ENCODE data around the gene OR13A1. TPM values are rescaled to one million over a fixed set of nuclear protein-coding genes. Genes with fewer than 3 reads are reported as not detected.

Gene OR13A1
- total RNA-seq, 1 experiment from 2014 or later, result 0.15 TPM

DNA sequence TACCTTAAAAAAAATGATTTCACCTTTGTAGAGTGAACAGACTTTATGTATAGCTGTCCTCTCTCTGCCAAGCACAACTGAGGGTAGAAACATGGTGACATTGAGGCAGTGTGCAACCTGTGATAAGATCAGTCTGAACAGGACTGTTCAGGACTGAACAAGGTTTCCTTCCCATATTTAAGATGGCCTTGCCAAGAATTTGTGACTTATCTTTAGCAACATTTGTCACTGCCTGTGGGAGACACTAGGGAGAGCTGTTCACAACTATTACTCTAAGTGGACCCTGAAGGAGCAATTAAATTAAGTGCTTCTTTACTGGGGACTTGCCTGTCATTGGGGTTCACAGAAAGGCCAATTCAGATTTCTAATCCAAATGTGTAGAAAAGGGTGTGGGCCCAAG lies 6.7 kb downstream of the OR13A1 start:
- peak overlapping the region; percentile 53 for H4K5ac ChIP-seq (ENCODE audit: insufficient read length, low read depth, low read length)
- no peak overlapping the region for H4K91ac ChIP-seq (ENCODE audit: insufficient read length, low read depth, low read length)
- peak; percentile 50 for TF ChIP-seq CTCF (conservative IDR thresholded peaks at IDR 0.05)
- Mint-ChIP-seq H3K27me3 (ENCODE audit: low read depth) (no peaks in the 10 kb centered on the region), H3K27ac (no peak overlapping the region), H3K36me3 (ENCODE audit: insufficient read depth in 1 of 3, low read depth in 3 of 3) (peaks cover 0 to 4% (median 0%) of the 10 kb centered on the region in 3 experiments; a peak in 2 of 7 replicates), H3K9me3 (peaks cover 5 to 10% of the 10 kb centered on the region in 2 experiments; a peak in 2 of 5 replicates), H3K4me1 (peaks cover 11 to 21% of the 10 kb centered on the region in 2 experiments), H3K4me3 (no peak overlapping the region)
- no peak overlapping the region for H2BK5ac ChIP-seq (ENCODE audit: insufficient read length, low read length)
- H3K9ac ChIP-seq (ENCODE audit: extremely low read depth, insufficient read length, low read length), result no peak overlapping the region
- H2AFZ ChIP-seq (ENCODE audit: low read length), result peak overlapping the region; percentile 86
- H4K8ac ChIP-seq (replicated peaks; ENCODE audit: insufficient read length, low read depth, low read length), result no peak overlapping the region
- H3T11ph ChIP-seq (ENCODE audit: low read length), result no peak overlapping the region
- no peaks in the 10 kb centered on the region for H3K27me3 ChIP-seq (ENCODE audit: insufficient read depth, low read length)
- H3K9me3 ChIP-seq (ENCODE audit: control insufficient read depth, low read depth, low read length), result no peaks in the 10 kb centered on the region
- no peak for DNase-seq
- no peaks in the 10 kb centered on the region for H4K20me1 ChIP-seq (ENCODE audit: control insufficient read depth, insufficient read depth, insufficient read length)
- H3K27ac ChIP-seq (ENCODE audit: insufficient read length, low read depth, low read length), result no peak overlapping the region
- no peak overlapping the region for H2BK120ac ChIP-seq (ENCODE audit: low read depth, low read length, poor library complexity, severe bottlenecking)
- H2BK20ac ChIP-seq (ENCODE audit: low read depth, low read length, poor library complexity, severe bottlenecking), result peak overlapping the region; percentile 60
- peaks cover 2% of the 10 kb centered on the region for H3K23me2 ChIP-seq (ENCODE audit: insufficient read length, low read depth, low read length, poor library complexity, severe bottlenecking)
- no peak overlapping the region for H3K4me2 ChIP-seq (ENCODE audit: insufficient read depth, insufficient read length, low read length)
- H2AK5ac ChIP-seq (ENCODE audit: insufficient read length, low read length), result no peak overlapping the region
- H3K4ac ChIP-seq (ENCODE audit: low read depth, low read length), result no peak overlapping the region
- no peak overlapping the region for H3K23ac ChIP-seq (ENCODE audit: insufficient read length, low read depth, low read length)
- H3K4me1 ChIP-seq (ENCODE audit: insufficient read depth, low read length), result peaks cover 7% of the 10 kb centered on the region
- H3K79me2 ChIP-seq (ENCODE audit: insufficient read depth, low read length), result no peaks in the 10 kb centered on the region
- no peak overlapping the region for H2BK12ac ChIP-seq (ENCODE audit: insufficient read length, low read depth, low read length)
- no peak overlapping the region for H3K18ac ChIP-seq (ENCODE audit: insufficient read length, low read depth, low read length)
- H2BK15ac ChIP-seq (ENCODE audit: low read depth, low read length), result no peak overlapping the region
- H3K14ac ChIP-seq (ENCODE audit: insufficient read depth, low read length), result no peak overlapping the region
- H3K56ac ChIP-seq (ENCODE audit: insufficient read length, low read depth, low read length), result no peak overlapping the region
- no peaks in the 10 kb centered on the region for H3K79me1 ChIP-seq (ENCODE audit: insufficient read depth, low read depth, low read length, poor library complexity, severe bottlenecking)
